Measurements from ENCODE around the gene EPN2. TPM values are rescaled to one million over a fixed set of nuclear protein-coding genes. Genes with fewer than 3 reads are reported as not detected.
"Not testable (repeated sequence)": the region's sequence is repeated elsewhere in the genome, so short reads cannot be mapped to it uniquely, and the experiment has no call there.

Gene EPN2
- polyA plus RNA-seq, 1 donor, result 28.8 TPM

DNA sequence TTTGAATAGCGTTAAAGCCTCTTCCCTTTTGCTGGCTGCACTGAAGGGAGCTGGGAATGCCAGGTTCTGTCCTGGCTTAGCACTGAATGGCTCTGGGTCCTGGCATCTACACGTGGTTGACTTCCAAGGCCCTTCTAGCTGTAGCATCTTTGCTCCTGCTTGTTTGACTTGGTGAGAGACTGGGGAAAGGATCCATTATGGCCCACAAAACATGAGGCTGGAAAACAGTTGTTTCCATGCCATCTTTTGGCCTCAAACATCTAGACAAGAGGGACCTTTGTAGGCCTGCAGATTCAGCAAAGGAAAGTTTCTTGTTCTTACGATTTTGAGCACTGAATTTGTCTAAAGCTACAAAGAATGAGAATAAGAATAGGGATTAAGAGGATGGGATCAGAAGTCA, 32.5 kb downstream of the EPN2 start:
- DNase-seq, result no peak

DNA sequence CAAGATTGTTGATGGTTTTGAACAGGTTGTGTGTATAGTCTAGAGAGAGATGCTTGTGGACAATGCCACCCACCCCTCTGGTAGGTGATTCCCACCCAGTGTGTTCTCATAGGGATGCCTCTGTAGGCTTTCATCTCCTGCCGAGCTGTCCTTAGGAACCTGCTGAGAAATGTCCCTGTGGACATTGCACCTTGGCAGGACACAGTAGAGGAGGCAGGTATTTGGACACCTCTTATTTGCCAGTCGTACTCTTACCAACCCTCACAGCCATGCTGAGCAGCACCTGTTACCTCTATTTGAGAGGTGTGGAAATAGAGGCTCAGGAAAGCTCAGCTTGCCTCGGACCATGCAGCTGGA, 33.2 kb downstream of the EPN2 start:
- no peak for DNase-seq

DNA sequence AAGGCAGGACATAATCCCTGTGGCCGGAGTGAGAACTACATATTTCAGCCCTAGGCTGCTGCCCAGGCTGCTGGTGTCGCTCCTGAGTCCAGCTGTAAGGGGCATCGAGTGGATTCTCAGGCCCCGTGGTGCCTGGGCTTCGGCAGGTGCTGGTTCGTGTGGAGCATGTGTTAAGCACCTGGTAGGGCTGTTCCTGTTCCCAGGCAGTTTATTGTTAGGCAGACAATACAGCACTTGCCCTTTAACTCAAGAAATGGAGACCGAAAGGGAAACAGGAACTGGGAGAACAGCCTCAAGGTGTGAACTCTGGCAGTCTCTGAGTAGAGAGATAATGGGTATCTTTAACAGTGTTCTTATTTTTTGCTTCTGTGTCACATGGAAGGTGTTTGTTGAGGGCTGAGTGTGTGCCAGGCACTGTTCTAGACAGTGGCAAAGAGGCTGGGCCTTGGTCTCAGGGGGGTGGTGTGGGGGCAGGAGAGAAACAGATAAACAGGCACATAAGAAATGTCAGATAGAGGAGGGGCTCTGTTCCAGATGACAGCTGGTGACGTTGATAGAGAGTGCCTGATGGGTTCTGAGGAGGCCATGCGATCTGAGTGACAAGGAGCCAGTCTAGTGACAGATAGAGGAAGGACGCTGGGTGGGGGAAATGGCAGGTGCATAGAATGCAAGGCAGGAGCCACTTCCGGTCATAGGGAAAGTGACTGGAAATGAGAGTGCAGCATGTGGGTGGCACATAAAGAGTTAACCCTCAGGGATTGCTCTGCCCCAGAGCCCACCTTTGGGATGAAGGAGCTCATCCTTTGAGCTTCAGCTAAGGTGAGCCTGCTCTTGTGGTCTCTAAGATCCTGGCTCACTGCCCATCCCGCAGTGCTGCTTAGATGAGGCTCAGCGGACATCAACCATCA, 33.8 kb downstream of the EPN2 start:
- no peak for DNase-seq

DNA sequence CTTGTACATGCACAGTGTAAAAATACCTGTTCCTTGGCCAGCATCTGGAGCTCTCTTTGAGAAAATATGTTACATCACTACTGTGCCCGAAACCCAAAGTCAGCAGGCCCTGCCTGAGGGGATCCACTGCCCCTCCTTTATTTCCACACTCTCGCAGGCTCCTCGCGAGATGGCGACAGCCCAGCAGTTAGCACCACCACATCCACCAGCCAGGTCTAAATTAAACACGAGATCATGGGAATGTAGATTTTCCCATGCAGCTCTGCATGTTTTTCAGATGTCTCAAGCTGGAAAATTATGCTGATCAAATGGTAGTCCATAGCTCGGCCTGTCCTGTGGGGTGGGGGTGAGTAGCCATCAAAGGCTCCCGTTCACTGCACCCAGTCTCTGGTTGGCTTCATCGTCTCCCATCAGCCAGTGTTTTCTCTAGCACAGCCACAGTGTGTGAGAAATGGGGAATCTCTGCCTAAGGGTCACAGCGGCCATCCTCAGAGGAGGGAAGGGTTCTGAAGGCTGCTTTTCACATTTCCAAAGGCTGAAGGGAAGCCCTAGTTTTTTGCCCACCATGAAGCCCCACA, 34.7 kb downstream of the EPN2 start:
- no peak for DNase-seq

DNA sequence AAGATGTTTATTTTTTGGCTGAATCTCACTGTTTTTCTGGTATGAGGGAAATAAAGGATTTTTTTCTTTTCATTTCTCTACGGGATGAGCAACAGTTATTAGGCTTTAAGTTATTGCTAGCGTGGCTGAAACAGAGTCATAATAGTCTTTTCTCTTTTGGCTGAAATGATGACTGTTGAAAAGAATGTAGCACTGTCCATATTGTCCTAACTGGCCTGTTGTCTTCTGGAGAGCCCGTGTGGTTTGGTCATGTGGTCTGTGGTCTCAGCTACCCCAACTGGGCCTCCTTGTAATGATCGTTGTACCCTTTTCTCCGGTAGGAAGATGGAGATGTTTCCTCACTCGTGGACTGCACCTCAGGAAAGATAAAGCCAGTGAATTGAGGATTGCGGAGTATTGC, 36.6 kb downstream of the EPN2 start:
- no peak for DNase-seq

DNA sequence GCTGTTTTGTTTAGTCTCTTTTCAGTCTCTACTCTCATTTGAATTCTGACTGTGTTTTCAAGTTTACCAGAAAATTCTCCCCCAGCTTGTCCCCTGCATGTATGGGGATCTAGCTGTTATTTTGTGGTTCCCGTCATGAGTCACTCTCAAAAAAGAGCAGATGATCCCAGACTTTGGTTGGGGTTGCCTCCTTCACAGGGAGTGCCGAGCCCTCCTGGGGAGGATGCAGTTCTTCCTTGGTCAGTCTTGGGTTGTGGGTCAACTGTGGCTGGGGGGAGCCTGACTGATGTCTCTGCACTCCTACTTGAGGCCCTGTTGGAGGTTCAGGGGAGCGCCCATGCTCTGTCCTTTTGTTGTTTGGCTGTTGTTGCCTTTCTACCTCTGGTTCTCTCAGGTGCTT, 37.7 kb downstream of the EPN2 start:
- DNase-seq, result no peak

DNA sequence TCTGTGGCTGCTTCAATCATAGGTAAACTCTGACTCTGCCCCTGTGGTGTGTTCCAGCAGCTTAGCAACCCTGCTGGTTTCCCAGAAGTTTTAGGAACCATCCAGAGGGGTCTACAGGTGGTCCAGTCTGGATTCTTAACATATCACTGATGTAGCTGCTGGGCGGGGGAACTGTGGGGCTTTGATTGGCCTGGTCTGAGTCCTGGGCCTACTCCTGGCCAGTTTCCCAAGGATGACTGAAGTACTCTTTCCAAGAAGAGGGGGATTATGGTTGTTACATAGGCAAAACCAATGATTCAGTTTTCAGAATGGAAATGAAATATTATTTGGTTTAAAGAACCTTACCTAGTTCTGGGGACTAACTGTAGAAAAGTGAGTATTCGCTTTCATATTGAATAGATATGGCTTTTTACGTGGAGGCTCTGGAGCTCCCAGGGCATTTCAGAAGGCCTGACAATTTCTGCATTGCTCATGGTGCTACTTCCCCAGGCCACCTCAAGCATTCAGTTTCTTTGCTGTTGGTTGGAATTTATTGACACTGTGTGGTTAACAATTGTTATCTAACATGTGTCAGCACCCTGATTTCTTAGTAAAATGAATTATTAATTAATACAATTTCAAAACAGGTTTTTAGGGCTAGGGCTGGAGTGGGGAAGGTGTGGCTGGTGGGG, 38.4 kb downstream of the EPN2 start:
- no peak for DNase-seq

DNA sequence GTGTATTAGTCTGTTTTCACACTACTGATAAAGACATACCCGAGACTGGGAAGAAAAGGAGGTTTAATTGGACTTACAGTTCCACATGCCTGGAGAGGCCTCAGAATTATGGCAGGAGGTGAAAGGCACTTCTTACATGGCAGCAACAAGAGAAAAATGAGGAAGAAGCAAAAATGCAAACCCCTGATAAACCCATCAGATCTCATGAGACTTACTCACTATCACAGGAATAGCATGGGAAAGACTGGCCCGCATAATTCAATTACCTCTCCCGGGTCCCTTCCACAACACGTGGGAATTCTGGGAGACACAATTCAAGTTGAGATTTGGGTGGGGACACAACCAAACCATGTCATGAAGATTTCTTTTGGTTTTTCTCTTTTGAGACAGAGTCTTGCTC, 41.1 kb downstream of the EPN2 start:
- DNase-seq, result not testable (repeated sequence)

DNA sequence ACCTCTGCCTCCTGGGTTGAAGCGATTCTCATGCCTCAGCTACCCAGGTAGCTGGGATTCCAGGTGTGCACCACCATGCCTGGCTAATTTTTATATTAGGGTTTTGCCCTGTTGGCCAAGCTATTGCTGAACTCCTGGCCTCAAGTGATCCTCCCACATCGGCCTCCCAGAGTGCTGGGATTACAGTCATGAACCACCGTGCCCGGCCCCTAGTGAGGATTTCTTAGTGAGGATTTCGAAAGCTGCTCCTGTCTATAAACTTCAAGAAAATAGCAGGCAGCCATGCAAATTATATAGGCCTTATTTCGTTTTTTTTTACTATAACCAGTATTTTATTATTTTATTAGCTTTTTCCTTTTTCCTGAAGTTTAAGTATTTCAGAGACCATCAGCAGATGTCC, 41.6 kb downstream of the EPN2 start:
- no peak for DNase-seq

DNA sequence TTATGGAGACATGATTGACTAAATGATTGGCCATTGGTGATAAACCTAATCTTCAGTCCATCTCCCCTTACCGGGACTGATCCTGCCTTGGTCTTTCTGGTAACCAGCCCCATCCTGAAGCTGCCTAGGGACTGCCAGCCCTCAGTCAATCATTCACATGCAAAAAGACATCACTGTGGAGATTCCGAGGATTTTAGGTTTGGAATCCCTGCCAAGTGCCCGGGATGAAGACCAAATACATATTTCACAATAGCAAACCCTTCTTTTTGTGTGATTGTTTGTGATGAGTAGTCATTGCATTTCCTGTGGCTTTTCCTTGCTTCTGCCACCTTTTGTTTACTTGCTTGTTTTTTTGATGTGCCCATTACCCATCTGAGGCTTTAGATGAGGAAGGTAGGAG, 44.0 kb downstream of the EPN2 start:
- no peak for DNase-seq

DNA sequence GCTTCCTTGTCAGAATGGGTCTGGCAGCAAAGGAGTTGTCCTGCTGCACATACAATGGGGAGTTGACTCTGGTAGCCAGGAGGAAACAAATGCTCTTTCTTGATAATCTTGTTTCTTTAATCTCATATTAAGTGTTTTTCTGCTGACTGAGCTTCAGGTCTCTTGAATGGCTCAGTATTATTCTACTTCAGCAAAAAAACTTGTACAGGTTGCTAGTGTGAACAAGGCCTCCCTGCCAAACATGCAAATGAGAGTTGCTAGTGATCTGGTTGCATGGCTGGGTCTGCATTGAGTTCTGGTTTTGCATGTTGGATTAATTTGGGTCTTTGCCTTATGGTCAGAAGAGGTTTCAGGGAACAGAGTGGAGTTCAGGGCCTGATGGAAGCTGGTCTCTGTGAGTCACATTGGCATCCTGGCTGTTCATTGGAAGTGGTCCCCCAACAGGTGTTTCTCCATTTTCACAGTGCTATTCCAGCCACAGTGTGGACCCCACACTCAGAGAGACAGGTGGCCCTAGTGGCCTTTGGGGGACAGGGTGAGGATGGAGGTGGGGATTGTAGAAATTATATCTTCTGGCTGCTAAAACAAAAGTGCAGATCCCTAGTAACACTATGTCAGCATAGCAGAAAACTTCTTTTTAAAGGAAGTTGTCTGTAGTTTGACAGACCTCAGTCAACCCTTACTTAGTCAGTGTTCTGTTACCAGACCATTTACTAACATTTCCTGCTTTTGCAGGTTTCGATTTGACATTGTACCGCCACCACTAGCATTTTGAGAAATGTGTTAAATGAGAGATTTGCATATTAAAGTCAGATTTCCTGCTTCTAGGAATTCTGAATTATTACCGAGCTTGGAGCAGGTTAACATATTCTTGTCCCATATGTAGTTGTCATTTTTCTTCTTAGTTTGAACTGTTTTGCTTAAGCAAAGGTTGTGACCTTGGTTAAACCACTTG, 47.1 kb downstream of the EPN2 start:
- DNase-seq, result no peak

DNA sequence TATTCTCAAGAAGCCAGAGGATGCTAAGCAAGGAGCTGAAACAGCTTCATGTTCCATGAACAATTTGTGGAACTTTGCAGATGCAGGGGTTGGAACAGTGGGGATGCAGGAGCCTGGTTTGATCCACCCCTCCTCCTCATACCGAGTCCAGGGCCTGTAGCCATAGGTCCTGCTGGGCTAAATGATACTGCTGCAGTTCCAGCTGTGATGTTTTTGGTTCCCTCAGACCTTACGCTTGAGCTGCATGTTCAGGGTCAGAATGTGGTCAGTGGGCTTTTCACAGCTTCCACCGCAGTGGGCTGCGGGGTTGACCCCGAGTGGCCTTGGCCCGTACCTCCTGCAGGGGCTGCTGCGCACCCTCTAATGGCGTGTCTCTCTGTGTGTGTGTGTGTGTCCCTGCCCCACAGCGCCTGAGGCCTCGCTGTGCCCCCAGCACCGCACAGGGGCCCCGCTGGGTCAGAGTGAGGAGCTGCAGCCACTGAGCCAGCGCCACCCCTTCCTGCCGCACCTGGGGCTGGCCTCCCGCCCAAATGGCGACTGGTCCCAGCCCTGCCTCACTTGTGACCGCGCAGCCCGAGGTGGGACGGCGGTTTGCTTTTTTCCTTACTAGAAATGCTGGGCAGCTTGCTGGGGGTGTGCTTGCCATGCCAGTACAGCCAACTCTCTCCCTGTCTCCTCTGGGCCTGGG, 48.2 kb downstream of the EPN2 start:
- DNase-seq, result no peak

DNA sequence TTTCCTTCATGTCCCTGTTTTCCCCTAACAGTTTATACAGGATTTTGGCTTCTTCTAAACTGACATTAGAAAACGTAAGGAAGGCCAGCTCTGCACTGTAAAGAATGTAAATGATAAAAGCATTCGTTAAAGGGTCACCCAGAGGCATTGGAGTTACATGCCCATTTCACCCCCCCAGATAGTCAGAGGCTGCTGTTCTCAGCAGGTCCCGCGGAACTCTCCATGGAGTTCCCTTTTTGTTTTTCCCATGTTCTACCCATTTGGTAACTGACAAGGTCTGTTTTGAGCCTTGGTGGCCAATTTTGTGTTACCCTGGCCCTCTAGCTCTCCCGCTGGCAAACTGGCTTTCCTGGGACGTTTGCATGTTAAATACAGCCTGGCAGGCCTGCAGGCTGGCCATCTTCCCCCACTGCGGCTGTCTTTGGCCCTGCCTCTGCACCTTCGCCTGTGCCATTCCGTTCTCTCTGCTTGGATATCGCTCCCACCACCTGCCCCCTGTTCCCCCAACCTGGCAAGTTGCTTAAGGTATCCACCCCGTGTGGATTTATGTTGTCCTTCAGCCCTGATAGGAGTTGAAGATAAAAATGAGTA, 49.7 kb downstream of the EPN2 start:
- no peak for DNase-seq

DNA sequence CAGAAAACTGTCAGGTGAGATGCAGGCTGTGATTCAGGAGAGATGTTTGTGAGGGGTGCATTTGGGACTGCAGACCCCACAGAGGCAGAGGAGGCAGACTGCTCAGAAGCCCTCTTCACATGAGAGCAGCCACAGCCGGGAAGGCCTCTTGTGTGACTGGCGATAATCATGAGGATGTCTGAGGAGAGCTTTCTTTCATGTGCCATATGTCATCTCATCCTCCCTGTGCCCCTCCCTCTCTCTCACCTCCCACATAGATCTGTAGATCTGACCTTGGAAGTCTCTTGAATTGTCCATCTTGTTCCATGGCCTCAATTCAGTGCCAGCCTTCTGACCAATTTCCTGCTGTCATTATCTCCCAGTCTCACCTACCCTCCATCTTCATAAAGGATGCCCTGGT, 50.5 kb downstream of the EPN2 start:
- DNase-seq, result no peak

DNA sequence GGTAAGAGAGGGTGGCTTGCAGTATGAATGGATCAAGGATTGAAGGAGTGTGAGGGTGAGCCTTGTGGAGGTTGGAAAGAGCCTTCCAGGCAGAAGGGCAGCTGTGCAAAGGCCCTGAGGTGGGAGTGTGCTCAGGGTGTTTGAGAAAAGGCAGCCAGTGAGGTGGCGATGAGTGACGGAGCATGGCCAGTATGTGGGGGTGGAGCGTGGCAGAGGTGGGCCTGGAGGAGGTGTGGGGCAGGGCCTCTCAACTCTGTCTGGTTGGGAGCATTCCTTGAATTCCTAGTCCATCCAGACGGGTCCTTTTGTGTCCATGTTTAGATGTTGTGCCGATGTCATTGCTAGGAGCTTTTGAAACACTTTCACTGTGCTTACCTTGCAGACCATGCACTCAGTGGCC, 51.3 kb downstream of the EPN2 start:
- no peak for DNase-seq

DNA sequence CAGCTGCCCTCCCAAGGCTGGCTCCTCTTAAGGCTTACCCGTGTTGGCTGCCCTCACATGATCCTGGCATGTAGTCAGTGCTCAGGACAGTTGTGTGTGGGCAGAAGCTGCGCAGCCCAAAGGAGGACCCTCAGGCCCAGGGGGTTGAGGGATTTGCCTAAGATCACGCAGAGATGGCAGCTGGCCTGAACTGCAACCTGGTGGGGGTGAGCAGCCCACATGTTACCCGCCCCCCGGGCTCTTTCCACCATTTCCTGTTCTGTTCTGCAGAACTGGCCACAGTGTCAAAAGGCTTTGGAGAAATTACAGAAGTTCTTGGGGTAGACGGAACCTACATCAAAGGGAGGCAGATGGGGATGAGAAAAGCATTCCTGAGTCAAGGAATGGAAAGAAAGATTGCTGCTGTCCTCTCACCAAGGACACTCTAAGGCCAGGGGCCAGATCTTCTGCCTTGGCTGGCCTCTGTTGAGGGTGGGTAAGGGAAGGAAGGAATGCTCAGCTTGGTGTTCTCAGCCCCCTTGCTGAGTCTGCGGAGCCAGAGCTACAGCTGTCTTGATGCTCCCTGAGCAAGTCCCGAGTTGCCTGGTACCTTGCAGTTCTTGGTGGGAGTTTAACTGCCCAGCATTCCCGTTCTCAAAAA, 53.0 kb downstream of the EPN2 start:
- no peak for DNase-seq

DNA sequence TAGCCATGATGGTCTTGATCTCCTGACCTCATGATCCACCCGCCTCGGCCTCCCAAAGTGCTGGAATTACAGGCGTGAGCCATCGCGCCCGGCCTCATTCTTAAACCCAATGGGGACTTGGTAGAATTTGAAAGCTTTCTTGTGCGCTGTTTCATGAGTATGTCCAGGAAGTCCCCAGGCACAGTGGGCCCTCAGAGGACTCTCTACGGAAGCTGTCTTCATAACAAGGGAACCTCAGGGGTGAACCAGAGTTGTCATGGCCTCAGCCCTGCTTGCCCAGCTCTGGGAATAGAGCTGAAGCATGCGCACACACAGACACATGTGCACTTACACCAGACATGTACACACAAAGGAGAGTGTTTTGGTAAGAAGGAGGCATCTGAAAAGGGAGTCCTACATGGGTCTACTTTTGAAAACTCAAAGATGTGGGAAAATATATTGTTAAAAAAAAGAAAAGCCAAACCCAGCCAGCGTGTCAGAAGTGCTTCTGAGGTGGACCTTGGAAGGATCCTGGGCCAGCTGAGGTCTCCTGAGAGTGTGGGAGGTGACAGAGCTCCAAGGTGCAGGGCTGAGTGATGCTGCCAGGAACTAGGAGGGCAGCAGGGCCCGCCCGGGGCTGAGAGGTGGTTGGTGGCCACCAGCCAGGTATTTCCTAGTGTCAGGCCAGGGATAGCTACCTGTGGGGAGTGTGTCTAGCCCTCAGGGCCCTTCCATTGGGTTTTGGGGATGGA, 54.6 kb downstream of the EPN2 start:
- no peak for DNase-seq

DNA sequence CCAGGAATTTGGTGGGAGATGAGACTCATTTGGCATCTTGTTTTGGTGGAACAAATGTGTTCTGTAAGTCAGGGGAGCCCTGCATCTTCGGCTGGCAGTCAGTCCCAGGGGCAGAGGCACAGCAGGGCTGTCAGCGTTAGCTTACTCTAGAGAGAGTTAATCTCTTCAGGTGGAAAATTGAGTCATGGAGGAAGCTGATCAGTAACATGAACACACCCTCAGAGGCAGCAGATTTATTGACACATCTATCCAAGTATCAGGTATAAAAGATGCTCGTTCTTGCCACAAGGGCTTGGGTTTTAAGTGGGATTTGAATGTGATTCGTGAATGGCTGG, 55.2 kb downstream of the EPN2 start:
- DNase-seq, result no peak

DNA sequence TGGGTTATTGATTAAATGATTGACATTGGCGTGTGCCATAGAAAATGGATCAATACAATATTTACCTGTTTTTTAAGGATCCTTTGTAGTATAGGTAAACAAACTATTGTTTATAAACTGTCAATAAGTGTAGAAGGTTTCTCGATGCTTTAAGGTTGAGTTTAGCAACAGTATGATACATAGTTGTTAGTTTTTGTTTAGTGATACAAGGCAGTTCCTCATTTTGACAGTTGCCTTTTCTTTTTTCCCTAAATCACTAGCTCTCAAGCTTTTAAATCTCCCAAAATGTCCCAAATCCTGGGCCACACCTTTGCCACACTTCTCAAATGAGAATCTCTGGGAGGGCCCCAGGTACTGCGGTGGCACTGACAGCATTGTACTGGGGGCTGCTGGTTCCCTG, 57.3 kb downstream of the EPN2 start:
- DNase-seq, result no peak

DNA sequence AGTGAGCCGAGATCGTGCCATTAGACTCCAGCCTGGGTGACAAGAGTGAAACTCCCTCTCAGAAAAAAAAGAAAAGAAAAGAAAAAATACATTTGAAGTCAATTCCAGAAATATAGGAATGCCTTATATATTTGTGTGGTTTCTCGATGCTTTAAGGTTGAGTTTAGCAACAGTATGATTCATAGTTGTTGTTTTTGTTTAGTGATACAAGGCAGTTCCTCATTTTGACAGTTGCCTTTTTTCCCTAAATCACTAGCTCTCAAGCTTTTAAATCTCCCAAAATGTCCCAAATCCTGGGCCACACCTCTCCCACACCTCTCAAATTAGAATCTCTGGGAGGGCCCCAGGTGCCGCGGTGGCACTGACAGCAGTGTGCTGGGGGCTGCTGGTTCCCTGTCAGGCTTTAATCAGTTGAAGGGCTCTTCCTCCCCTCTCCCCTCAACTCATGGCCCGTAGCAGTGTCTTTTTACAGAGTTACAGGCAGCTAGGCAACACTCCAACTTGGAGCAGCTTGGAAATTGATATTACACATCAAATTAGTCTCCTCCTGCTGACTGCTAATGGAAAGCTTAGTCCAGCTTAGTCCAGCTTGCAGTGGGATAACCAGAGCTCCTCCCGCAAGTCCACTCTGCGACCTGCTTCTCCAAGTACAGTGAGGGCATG, 58.4 kb downstream of the EPN2 start:
- peak; percentile 42 for DNase-seq
